NCI-H2171 treated with DMSO at 0.1 percent for 48 hours (cell line): ENCODE data around the gene VOPP1.
A peak's percentile ranks its signal among the peaks of the same experiment; 100 is the strongest.

Experiments
- DNase-seq: peaks from one replicate; lab custom pipeline; 2025; lab: John Stamatoyannopoulos, UW

The VOPP1 gene

GRCh38 chr7:55432939-55433784 is 139.1 kb downstream of the VOPP1 start:
- peak; percentile 72 for DNase-seq

- DNase-seq, result no peak
Observed at GRCh38 chr7:55432506-55432905, 139.8 kb downstream of the VOPP1 start.

GRCh38 chr7:55431898-55432297 is 140.4 kb downstream of the VOPP1 start:
- DNase-seq, result no peak

DNA sequence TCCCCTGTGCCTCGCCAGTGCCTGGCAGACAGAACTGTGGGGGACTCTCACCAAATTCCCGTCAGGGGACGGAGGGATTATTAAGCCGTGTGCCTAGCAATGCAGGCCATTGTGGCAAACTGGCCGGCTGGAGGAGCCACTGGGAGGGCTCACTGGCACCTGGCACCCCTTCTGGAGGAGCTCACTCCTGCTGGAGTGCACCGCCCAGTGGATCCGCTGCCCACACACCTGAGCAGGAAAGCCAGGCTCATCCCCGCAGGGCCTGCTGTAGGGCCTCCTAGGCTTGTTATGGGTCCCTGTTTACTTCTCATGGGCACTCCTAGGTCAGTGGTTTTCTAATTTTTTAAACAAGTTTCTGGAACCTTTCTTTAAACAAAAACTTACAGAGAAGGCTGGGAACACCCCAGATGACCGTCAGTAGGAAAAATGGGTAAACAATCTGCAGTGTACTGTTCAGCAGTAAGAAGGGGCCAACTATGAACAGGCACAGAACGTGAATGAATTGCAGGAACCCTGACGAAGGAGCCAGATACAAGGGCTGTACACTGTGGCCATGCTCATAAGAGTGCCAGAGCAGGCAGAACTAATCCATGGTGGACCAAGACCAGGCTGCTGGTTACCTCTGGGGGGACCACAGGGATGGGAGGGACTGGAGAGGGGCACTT is 142.3 kb downstream of the VOPP1 start:
- no peak for DNase-seq

GRCh38 chr7:55427800-55428199 is 144.5 kb downstream of the VOPP1 start:
- DNase-seq, result peak; percentile 65

- DNase-seq, result no peak
Observed at GRCh38 chr7:55427342-55427741, 145.0 kb downstream of the VOPP1 start.

GRCh38 chr7:55426676-55427075 is 145.6 kb downstream of the VOPP1 start:
- no peak for DNase-seq

DNA sequence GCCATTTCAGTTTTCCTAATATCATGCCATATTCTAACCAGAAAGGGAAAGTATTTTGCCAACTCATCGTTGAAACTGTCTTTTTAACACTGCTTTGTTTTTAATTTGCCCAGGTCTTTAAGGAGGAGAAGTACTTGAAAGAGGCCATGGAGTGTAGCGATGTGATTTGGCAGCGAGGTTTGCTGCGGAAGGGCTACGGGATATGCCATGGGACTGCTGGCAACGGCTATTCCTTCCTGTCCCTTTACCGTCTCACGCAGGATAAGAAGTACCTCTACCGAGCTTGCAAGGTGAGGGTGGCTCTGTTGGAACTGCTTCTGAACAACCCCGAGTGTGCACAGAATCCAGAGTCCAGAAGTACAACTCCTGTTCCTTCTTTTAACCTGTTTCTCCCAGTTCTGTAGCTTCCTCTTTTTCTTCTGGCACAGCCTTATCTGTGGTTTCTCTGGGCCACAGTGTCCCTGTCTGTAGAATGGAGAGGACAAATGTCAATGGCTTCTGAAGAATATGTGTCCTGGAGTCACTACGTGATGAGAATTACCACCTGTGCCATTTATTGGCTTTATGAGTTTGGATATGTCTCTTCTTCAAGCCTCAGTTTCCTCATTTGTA is 147.1 kb downstream of the VOPP1 start:
- no peak for DNase-seq

GRCh38 chr7:55423891-55424290 is 148.4 kb downstream of the VOPP1 start:
- no peak for DNase-seq

DNA sequence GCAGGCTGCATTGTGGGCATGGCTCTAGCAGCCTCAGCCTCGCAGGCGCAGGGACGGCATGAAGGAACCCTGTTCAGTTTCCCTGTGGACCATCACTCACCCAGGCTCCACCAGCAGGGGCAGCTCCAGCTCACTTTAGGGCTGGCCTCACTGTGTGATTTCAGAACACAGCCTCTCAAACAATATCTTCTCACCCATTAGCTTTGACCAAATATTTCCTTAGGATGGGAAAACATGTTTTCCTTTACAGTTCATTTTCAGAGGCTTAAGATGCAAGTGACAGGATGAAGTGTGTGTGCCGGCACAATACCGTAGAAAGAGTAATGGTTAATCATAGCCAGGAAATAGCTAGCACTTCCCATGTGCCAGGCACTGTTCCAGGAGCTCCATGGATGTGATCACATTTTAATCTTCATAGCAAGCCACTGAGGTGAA is 149.0 kb downstream of the VOPP1 start:
- no peak for DNase-seq
